GM12878 (cell line): ENCODE data around the gene PRKCE.

Experiments used
- POLR2AphosphoS5 ChIP-seq: IDR thresholded peaks from 2 replicates; pipeline ENCODE4 v1.6.1; 2011; ENCODE audit warnings: mild to moderate bottlenecking, low read length, inconsistent platforms
- REST ChIP-seq: IDR thresholded peaks from 2 replicates; pipeline ENCODE4 v1.6.1; 2012; ENCODE audit warnings: mild to moderate bottlenecking, low read depth, low read length

DNA sequence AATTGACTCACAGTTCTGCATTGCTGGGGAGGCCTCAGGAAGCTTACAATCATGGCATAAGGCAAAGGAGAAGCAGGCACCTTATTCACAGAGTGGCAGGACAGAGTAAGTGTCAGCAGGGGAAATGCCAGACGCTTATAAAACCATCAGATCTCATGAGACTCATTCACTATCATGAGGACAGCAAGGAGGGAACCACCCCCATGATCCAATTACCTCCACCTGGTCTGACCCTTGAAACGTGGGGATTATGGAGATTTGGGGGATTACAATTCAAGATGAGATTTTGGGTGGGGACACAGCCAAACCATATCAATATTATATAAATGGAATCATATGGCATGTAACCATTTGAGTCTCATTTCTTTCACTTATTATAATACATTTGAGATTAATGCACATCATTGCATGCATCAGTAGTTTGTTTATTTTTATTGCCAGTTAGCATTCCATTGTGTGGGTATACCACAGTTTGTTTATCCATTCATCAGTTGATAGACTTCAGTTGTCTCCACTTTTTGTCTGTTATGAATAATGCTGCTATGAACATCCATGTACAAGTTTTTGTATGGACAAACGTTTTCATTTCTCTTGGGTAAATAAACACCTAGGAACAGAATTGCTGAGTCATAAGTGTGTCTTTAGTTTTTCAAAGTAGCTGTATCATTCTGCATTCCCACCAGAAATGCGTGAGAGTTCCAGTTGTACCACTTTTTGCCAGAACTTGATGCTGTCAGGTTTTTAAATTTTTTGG is 34.6 kb upstream of the PRKCE start:
- TF ChIP-seq REST = no peak
- no peak for TF ChIP-seq POLR2AphosphoS5
